HAP-1 (cell line): ENCODE results near the gene THRA.

Source experiments
- DNase-seq, 2 experiments: peaks; one replicate each; pipeline ENCODE4 v3.0.0-alpha.2; 2016 to 2020; ENCODE audit warnings: low spot score in 2 of 2
- H3K27me3 ChIP-seq: fragments of 250-450 bp; sonication (Bioruptor Pico); 2 replicates; pipeline ENCODE4 v1.5.1; 2020; ENCODE audit warnings: low read depth, mild to moderate bottlenecking, moderate library complexity
- H3K36me3 ChIP-seq: fragments of 250-450 bp; sonication (Bioruptor Pico); replicated peaks from 2 replicates; pipeline ENCODE4 v1.5.1; 2020; ENCODE audit warnings: mild to moderate bottlenecking
- H3K4me1 ChIP-seq: fragments of 250-450 bp; sonication (Bioruptor Pico); 2 replicates; pipeline ENCODE4 v1.5.1; 2020; ENCODE audit warnings: mild to moderate bottlenecking
- H3K4me3 ChIP-seq: fragments of 250-450 bp; sonication (Bioruptor Pico); 2 replicates; pipeline ENCODE4 v1.5.1; 2020; ENCODE audit warnings: mild to moderate bottlenecking, moderate library complexity
- H3K9me3 ChIP-seq: fragments of 250-450 bp; sonication (Bioruptor Pico); 2 replicates; pipeline ENCODE4 v1.5.1; 2020; ENCODE audit warnings: mild to moderate bottlenecking, moderate library complexity
- in situ Hi-C: fragments of 300-500 bp; cut with MboI; formaldehyde crosslinking; loops from 3 replicates; pipeline ENCODE4 v1.14.3; 2020; ENCODE audit warnings: low sequenced_read_pairs, inconsistent platforms, mixed read lengths

THRA gene

DNA sequence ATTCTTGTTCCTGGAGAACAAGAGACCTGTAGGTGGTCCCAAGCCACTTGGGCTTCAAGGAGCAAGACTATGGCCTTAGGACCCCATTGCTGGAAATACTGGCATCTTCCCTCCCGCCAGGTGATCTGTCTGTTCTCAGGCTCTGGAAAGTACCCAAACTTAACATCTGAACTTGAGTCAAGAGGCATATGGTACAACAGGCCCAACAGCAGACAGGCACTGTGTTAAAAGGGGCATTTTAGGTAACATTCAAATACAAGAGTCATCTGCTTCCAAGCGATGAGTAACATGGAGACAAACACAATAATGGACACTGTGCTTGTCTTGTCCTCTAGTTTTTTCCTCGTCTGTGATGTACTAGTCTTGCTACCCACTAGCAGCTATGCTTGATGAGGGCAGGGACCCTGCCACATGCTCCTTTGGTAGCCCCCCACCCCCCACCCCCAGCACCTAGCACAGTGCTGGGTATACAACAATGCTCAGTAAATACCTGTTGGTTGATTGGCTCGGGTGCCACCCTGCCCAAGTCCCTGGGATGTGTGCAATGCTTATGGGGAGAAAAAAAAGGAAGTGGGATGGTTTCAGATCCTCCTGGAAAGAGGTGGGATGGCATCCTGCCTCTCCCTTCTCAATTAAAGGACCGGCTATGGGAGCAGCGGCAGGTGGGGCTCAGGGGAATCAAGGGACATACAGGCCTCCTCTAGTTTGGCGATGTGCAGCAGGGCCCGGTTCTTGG lies 28.2 kb upstream of the THRA start:
- Histone ChIP-seq H3K4me3 (no peak overlapping the region), H3K9me3 (no peaks in the 10 kb centered on the region), H3K36me3 (peaks cover 62% of the 10 kb centered on the region), H3K27me3 (no peaks in the 10 kb centered on the region), H3K4me1 (no peaks in the 10 kb centered on the region)
- DNase-seq: no peak
- in situ Hi-C loops: loop anchor here (10.0 kb wide), 1 partner anchor 130 kb away; no protein-coding TSS in a partner anchor

DNA sequence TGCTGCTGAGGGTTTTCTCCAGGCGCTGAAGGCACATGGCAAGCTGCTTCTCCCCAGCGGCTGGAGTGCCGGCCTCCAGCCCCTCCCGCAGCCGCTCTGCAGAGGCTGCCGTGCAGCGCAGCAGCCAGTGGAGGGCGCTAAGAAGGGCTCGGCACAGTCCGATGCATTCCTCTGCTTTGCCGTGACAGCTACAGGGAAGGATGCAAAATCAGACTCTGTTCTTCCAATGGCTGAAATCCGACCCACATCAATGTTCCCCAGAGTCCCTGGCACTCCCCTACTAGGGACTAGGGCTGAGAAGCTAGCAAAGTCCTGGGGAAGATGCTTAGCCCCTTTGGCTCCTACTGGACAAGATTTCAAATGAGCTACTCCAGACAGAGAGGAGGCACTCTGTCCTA lies 27.6 kb upstream of the THRA start:
- peaks cover 58% of the 10 kb centered on the region for H3K36me3 ChIP-seq
- in situ Hi-C loops: loop anchor here (10.0 kb wide), 1 partner anchor 130 kb away; no protein-coding TSS in a partner anchor

DNA sequence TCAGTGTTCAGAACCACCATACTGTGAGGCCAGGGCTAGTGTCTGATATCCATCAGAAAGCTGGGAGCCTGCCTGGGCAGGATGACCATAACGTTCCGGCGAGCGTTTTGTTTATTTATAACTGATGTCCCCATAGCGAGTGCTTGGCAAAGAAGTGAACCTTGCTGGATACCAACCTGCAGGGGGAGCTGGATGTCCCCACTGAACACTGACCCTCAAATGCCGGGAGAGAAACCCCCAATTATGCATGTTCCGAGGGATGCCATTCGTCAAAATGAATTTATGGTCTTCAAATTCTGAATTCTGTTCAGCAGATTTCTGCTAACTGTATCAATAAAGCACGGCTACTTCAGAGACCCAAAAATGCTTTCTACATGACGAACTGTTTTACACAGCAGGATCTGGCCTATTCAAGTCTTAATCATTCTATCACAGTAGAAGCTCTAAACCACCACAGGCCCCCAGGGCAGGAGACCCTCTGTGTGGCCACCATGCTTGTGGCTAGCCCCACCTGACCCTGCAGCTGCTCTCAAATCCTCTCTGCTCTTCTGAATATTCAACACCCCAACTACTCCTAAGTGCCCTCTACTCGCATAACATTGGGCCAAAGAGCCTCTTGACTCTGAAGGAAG lies 23.8 kb upstream of the THRA start:
- peak in 1 of 2 experiments; percentile 51 for DNase-seq
- in situ Hi-C loops: loop anchor here (10.0 kb wide), 1 partner anchor 126 kb away; no protein-coding TSS in a partner anchor

More for the DNA sequence above, 27.6 kb upstream of the THRA start:
- DNase-seq: peak; percentile 52 to 75
- H3K9me3 ChIP-seq: no peaks in the 10 kb centered on the region
- no peaks in the 10 kb centered on the region for H3K27me3 ChIP-seq
- H3K4me3 ChIP-seq: no peak overlapping the region
- H3K4me1 ChIP-seq: no peaks in the 10 kb centered on the region

DNA sequence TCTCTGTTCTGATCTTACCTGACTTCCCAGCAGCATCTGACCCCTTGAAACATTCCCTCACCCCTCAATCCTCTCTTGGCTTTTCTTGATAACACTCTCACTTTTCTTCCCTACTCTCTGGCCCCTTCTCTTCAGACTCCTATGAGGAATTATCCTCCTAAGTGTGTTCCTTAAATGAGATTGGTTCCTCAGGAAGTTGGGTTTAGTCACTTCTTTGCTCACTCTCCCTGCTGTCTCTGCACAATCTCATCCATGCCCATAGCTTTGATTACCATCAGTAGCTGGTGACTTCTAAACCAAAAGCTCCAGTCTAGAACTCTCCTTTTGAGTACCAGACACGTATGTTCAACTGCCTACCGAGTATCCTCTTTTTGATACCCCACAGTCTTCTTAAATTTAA lies 21.6 kb upstream of the THRA start:
- H3K27me3 ChIP-seq: no peaks in the 10 kb centered on the region
- DNase-seq: no peak
- H3K36me3 ChIP-seq: peaks cover 10% of the 10 kb centered on the region
- H3K4me1 ChIP-seq: no peaks in the 10 kb centered on the region
- in situ Hi-C loops: no loop called here
- H3K9me3 ChIP-seq: no peaks in the 10 kb centered on the region
- no peak overlapping the region for H3K4me3 ChIP-seq

More for the DNA sequence above, 23.8 kb upstream of the THRA start:
- H3K4me1 ChIP-seq: no peaks in the 10 kb centered on the region
- H3K36me3 ChIP-seq: peaks cover 32% of the 10 kb centered on the region
- H3K4me3 ChIP-seq: no peak overlapping the region
- no peaks in the 10 kb centered on the region for H3K27me3 ChIP-seq
- no peaks in the 10 kb centered on the region for H3K9me3 ChIP-seq

DNA sequence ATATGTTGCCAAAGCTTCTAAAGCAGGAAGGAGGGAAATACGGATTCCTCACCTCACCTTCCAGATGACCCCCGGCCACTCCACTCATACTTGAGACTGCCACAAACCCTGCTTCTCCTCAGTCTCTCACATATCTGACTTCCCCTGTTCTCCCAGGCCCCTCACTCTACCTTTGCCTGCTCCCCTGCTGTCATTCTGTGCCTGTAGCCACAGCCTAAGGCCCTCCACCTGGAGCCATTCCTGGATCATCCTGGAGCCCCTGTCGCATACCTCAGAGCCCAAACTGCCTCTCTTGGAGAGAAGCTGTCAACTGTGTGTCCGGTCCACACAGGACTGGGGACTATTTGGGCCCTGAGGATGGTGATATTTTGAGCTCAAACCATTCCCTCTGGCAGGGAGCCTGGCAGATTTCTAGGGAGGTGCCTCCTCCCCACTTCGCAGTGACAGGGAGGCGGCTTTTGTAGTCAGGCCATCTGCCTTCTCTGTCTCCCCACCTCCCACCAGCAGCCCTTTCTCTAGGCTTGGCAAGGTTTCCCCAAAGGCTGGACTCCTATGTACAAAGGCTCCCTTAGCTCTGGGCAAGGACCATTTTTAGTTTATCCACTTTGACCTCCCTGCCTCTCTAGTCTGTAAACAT lies 6.3 kb upstream of the THRA start:
- Histone ChIP-seq H3K4me3 (no peak overlapping the region), H3K4me1 (peaks cover 21% of the 10 kb centered on the region), H3K27me3 (no peaks in the 10 kb centered on the region), H3K36me3 (peaks cover 15% of the 10 kb centered on the region; the same call in 1 of the 2 replicates), H3K9me3 (no peaks in the 10 kb centered on the region)
- in situ Hi-C loops: no loop called here
- no peak for DNase-seq

DNA sequence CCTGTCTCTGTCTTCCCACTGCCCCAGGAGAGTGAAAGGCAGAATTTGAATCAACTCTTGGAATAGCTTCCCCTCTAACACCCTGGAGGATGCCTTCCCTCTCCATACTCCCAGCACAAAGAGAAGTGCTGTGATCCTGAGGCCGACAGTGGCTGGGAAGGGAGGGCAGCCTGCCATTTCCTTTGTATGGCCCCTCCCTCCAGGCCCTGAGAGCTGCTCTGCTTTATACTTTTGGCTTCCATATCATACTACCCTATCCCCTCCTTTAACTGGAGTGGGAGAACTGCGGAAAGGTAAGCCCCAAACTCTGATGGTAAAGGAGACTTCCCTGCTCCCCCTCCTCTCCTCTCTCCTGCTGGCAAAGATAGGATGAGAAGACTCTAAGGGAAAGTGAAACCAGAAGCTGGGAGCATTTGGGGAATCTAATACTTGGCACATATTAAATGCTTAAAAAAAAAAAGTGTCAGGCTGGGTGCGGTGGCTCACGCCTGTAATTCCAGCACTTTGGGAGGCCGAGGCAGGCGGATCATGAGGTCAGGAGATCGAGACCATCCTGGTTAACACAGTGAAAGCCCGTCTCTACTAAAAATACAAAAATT lies 4.5 kb upstream of the THRA start:
- Histone ChIP-seq H3K4me3 (no peak overlapping the region), H3K27me3 (no peaks in the 10 kb centered on the region), H3K9me3 (no peaks in the 10 kb centered on the region), H3K4me1 (peaks cover 29% of the 10 kb centered on the region), H3K36me3 (no peaks in the 10 kb centered on the region)
- no peak for DNase-seq
- in situ Hi-C loops: no loop called here

DNA sequence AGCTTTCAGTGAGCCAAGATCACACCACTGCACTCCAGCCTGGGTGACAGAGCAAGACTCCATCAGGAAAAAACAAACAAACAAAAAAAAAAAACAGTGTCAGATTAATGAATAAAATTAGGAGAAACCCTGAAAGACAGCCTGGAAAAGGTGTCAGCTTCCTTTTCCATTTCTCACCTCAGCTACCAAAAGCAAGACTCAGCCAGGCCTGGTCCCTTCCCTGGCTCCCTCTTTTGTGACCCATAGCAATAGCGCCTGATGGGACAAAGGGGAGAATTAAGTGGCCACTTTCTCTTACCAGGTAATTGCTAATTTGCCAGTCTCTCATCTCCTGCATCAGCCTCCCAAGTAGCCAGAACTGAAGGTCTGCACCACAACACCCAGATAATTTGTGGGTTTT lies 3.9 kb upstream of the THRA start:
- Histone ChIP-seq H3K27me3 (no peaks in the 10 kb centered on the region), H3K9me3 (no peaks in the 10 kb centered on the region)
- in situ Hi-C loops: no loop called here

DNA sequence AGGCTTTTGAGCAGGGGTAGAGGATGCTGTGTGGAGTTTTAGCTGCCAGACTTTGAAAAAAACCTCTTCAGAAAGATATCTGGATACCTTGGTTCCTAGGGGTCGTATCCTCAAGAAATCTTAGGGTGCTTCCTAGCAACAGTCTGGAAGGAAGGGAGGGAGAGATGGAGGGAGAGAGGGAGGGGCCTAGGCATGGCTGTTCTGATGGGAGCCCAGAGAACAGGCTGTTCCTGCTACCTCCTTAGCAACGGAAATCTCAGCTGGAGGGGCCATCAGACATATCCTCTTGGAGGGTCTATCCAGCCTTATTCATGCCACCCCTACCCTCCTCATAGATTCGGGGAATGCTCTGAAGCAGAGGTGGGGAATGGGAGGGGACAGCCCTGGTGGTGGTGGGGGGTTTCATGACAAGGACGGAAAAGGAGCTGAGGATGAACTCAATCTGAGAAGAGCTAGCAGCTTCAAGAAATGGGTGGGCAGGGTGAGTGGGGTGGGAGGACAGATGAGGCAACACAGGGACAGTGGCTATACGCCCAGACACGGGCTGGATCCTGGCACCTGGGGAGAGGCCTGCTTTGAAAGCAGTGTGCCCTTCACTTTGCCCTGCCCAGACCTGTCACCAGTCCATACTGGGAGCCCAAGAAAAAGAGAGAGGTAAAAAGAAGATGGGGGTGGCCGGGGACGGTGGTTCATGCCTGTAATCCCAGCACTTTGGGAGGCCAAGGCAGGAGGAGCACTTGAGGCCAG lies 2.9 kb upstream of the THRA start:
- peaks cover 28% of the 10 kb centered on the region for H3K4me1 ChIP-seq
- H3K9me3 ChIP-seq: no peaks in the 10 kb centered on the region
- H3K4me3 ChIP-seq: no peak overlapping the region
- no peaks in the 10 kb centered on the region for H3K27me3 ChIP-seq
- no peak for DNase-seq
- in situ Hi-C loops: no loop called here
- no peaks in the 10 kb centered on the region for H3K36me3 ChIP-seq

More for the DNA sequence above, 3.9 kb upstream of the THRA start:
- H3K36me3 ChIP-seq: no peaks in the 10 kb centered on the region
- no peak for DNase-seq
- peaks cover 26% of the 10 kb centered on the region for H3K4me1 ChIP-seq
- no peak overlapping the region for H3K4me3 ChIP-seq

DNA sequence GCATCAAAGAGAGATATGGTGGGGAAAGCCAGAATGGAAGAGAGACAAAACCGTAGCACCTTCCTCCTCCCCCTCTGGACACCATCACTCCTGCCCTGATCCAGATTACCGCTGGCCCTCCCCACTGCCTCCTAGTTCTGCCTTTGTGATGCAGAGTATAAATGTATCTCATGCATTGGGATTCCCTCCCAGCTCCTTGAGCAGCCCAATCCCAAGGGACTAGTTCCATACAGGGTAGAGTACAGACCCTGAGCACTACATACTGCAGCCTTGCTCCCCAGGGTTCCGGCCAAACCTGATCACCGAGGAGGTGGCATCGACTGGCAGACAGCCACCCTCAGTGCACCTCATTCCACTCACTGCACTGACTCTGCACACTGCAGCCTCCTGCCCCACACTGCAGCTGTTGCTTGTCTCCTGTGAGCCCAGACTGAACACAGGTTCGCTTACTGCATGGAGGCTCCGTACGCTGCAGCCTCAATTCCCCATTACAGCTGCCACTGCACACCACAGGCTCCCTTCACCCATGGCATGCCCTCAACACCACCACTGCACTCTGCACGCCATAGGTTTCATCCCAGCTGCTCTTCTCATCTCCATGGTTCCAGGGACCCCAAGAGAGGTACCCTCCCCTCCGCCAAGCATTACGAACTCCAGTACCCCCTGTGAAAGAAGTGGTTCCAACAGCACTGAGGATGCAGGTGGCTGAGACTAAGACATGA lies 1.7 kb upstream of the THRA start:
- DNase-seq: peak; percentile 79 to 89
- Histone ChIP-seq H3K4me3 (no peak overlapping the region), H3K36me3 (no peaks in the 10 kb centered on the region), H3K27me3 (no peaks in the 10 kb centered on the region), H3K4me1 (peaks cover 30% of the 10 kb centered on the region), H3K9me3 (no peaks in the 10 kb centered on the region)
- in situ Hi-C loops: no loop called here

DNA sequence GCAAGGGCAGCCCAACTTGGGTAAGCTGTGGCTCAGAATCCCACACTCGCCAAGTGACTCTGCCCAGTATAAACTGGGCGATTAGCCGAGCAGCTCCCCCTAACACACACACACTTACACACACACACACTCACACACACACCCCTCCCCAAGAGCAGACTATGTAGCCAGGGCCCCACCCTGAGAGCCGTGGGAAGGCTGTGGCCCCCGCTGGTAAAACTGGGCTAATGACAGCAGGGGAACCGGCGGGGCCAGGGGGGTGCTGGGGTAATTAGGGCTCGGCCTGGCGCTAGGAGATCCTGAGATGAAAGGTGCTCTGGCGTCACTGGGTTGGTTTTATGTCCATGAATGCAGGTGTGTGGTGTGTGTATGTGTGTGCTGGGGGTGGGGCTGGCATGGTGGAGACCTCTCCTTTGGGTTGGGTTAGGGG lies 1.1 kb upstream of the THRA start:
- no peaks in the 10 kb centered on the region for H3K27me3 ChIP-seq
- H3K36me3 ChIP-seq: no peaks in the 10 kb centered on the region
- H3K4me1 ChIP-seq: peaks cover 30% of the 10 kb centered on the region
- no peak for DNase-seq
- no peak overlapping the region for H3K4me3 ChIP-seq
- in situ Hi-C loops: no loop called here
- no peaks in the 10 kb centered on the region for H3K9me3 ChIP-seq

DNA sequence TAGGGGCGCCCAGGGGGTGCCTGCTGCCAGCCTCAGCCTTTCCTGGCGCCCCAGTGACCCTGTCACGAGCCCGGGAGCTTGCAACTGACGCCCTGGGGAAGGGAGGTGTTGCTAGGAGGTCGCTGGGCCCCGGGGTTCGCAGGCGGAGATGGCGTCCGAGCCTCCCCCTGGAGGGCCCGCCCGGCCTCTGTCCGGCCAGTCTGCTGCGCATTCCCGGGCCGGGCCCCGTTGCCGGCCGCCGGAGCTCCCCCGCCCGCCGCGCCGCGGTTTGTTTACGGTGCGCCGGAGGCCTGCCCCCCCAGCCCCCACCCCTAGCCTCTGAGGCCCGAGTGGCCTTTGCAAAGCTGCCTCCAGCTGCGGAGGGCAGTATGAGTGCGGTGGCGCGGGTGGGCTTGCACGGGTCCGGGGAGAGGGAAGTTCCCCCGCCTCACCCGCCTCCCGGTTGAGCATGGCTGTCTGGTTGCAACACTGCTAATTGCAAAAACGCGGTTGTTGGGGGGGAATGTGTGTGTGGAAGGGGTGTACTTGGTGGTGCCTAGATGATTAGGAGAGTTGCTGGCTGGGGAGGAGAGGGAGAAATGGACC lies 514 bp downstream of the THRA start:
- DNase-seq: no peak
- Histone ChIP-seq H3K4me3 (peak overlapping the region; percentile 94), H3K9me3 (no peaks in the 10 kb centered on the region), H3K4me1 (peaks cover 32% of the 10 kb centered on the region), H3K27me3 (no peaks in the 10 kb centered on the region), H3K36me3 (no peaks in the 10 kb centered on the region)
- in situ Hi-C loops: no loop called here

DNA sequence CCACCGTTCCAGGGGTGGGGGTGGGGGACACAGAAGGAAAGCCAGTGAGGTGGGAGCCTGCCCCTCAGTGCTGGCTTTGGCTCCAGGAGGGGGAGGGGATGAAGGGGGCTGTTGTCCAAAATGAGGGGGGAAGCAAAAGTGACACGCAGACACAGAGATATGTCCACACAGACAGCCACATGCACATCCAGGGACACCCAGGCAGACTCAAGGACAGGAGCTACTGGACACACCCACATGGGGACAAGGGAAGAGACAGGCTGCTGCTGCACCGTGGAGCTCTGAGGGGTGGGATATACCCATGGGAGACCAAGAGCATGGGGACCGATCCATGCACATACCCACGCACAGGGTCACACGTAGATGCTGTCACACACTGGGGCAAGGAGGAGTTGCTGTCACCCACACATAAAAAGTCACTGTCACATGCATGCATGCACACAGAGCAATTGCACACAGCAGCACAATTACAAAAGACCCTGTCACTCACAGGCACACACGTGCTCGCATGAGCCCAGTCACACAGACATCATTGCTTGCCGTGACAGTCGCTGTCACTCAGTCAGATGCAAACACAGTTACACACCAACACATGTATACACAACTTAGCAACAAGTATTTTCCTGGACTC lies 1.3 kb downstream of the THRA start:
- in situ Hi-C loops: no loop called here
- Histone ChIP-seq H3K36me3 (no peaks in the 10 kb centered on the region), H3K4me1 (peaks cover 39% of the 10 kb centered on the region), H3K4me3 (peak overlapping the region; percentile 94), H3K9me3 (no peaks in the 10 kb centered on the region), H3K27me3 (no peaks in the 10 kb centered on the region)
- no peak for DNase-seq
